ENCODE results near the gene TMEM229B.

TMEM229B gene

DNA sequence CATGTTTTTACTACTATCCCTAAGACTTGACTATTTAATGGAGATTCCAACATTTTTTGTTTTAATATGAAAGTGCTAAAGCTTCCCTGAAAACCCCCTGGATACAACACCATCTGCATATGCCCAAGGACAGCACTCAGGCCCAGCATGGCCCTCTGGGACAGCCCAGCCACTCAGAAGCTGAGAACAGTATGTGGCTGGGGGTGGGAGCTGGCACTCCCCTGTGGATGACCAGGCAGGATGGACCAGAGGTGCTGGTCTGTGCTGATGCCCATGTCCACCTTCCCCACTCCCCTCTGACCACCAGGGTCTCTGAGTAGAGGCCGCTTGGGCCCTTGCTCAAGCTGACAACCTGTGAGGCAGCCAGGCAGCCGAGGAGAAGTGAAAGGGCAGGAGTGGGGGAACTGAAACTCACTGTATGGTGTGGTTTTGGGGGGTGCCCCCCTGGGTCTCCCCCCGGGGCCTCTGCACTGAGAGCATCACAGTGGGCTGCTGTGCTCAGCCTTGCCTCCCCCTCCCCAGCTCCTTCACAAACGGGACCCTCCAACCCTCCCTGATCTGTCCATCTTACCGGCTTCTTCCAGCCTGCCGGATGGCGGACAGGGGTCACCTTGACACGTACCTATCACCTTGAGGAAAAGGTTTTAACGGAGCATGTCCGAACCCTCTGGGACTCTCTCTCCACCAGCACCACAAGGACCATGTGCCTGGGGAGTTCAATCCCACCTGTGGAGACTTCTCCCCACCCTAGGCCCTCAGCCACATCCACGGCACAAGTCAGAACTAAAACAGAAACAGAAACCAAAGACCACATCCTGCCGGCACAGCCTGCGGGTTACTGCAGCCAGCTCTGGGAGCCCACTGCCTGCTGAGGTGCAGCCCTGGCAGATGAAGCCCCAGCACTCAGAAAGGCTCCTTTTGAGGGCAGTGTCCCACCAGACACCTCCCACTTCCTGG lies at the start of gene TMEM229B:
Gene TMEM229B, minus strand, starts transcription at position 785 of the 957 bp plus-strand sequence. CDS start 14,798 bp downstream, outside the sequence.
- no peak for FAIRE-seq

DNA sequence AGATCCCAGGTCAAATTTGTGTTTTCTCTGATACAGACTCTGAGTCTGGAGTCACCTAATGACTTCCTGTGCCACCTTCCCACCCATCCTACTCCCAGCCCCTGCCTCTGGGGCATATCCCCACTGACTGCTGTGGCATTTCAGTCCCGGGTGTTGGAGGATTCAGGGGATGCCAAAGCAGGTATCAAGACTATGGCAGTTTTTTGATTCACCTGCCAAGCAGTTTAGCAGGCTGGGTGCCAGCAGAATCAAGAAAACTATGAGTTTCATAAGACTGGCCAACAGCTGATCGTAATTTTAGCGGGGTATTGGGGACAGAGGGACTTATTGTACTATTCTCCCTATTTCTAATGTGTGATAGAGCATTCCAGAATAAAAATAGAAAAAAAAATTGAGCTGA lies 49.2 kb upstream of the TMEM229B start:
- FAIRE-seq: no peak

DNA sequence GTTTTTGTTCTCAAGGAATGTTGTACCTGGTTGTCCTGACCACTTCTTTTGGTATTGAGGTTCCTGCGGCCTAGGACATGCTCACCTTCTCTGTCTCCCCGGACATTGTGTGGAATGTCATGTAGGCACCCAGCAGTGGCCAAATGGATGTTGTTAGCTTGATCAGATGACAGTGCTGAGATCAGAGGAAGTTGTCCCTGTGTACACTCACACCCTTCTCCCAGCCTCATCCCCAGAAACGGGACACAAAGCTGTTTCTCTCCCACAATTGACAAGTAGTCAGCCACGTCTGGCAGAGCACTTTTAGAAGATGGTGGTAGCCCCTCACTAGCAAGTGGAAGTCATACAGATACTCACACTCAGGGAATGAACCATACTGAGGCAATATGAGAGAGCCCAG lies 47.6 kb upstream of the TMEM229B start:
- no peak for FAIRE-seq

DNA sequence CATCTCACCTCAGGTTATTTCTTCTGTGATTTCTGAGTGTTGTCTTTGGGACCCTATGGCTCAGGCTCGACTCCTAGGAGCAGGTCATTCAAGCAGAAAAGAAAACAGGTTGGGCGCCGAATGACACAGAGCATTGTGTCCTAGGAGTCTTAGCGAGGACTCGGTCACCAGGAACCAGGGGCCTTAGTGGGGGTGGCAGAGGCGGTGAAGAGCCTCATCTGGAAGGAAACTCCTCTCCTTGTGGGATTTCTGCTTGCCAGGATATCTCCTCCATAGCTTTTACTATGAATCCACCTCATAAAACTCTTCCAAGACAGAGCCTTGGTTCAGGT lies 45.2 kb upstream of the TMEM229B start:
- no peak for FAIRE-seq

DNA sequence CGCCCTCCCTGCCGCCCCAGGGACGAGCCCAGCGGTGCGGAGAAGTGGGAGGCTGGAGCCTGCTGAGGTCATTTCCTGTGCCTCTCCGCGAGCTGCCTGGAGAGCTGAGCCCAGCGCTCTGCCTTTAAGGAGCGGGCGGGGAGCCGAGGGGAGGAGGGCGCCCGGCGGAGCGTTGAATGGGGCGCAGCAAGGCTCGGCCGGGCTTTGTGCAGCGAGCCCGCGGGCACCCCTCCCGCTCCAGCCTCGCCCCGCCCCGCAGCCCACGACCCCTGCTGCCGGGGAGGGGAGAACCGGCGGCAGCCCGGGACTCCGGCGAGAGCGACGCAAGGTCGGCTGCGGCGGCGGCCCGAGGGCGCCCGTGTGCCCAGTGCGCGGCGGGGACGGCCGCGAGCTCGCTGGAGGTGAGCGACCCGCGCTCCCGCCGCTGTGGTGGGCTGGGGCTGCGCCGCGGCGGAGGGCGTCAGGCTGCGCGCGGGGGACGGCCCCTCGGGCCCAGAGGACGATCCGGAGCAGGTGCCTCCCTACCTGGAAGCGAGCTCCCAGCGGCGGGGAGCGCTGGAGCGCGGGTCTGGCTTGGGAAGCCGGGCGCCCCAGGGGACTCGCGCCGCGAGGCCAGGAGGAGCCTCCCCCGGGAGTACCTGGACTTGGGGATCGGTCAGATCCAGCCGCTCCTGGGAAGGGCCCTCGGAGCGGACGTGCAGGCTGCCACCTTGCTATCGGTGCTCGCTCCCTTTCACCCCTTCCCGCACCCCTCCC lies 44.7 kb upstream of the TMEM229B start, which contains the start of gene PLEKHH1:
Gene PLEKHH1, plus strand, starts transcription at position 293 of the 756 bp plus-strand sequence. CDS start 8,578 bp downstream, outside the sequence.
- FAIRE-seq: no peak

DNA sequence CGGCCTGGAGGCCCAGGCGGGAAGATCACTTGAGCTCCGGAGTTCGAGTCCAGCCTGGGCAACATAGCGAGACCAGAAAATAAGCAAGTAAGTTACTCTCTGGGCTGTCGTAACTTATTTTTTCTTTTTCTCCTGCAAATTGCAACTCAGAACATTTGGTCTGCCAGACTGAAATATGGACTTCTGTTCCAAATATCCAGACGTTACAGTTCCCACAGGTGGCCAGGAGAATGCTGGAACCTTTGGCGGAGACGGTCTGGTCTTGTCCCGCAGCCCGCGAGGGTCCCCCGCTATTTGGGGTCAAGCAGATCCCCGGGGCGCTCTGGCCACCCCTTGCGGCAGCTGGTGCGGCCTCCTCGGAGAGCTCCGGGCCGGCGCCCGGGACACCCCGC lies 44.1 kb upstream of the TMEM229B start:
- no peak for FAIRE-seq

DNA sequence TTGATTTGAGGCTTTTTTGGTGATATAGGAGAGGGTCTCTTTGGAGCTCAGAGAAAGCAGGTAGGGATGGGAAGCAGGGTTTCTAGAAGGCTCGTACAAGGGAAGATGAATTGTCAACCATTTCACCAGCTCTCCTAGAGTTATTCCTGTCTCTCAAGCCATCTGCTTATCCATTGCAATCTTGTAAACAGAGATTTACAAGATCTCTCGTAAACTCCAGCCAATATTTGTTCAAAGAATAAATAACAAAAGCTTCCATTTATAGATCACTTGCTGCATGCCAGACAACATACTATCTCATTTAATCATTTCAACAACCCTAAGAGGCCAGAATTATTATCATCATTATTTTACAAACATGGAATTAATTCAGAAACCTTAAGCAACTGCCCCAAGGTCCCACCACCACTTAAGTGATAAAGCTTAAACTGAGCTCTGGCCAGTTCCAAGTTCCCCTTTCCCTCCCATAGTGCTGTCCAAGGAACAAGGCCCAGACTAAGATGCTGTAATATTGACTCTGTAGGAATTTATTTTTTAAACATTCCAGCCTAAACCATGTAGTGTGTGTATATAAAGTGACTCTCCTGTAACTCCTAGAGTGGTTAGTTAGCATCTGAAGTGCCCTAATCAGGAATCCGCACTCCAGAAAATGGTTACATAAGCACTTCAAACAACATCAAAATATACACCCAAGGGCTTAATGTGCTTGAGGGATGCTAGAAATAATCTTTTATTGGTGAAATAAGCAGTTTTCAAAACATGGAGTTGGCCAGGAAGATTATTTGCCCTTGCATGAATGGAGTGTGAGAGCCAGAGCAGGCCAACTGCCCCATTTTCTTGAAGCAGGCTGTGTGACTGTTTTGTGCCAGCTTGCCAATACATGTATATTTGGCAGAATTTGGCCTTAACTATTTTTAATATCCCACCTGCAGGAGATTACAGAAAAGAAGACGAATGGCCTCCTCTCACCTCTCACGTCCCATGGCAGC lies 41.7 kb upstream of the TMEM229B start:
- no peak for FAIRE-seq

DNA sequence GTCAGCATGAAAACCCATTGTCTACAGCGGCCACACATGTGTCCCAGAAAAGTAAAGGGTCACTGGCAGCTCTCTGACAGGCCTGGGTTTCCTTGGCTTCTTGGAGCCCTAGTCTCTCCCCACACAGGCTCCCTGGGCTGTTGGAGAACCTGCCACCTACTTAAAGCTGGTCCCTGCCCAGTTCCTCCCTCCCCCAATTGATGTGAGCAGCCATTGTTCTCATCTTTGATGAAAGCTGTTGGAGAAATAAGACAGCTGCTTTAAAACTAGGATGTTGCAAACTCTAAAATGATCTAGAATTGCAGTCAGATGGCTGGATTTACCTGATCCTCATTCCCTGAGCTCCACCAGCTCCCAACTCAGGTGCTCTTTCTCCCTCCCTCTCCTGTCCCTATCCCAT lies 39.8 kb upstream of the TMEM229B start:
- FAIRE-seq: no peak

DNA sequence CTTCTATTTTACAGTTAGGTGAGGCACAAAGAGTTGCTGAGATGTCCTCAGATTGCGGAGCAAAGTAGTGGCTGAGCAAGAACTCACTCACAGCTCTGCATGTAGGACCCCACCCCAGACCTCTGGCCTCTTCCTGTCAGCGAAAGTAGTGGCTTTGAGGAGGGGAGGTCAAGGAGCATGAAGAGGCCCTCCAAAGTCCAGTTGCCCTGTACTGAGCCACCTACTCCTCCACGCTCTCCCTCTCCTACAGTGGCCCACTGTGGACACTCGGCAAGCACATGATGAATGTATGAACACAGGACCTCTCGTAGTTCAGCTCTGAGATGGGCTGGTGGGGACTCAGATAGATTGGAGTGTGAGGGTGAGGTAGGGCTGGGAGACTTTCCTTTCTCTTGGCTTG lies 39.2 kb upstream of the TMEM229B start:
- no peak for FAIRE-seq

DNA sequence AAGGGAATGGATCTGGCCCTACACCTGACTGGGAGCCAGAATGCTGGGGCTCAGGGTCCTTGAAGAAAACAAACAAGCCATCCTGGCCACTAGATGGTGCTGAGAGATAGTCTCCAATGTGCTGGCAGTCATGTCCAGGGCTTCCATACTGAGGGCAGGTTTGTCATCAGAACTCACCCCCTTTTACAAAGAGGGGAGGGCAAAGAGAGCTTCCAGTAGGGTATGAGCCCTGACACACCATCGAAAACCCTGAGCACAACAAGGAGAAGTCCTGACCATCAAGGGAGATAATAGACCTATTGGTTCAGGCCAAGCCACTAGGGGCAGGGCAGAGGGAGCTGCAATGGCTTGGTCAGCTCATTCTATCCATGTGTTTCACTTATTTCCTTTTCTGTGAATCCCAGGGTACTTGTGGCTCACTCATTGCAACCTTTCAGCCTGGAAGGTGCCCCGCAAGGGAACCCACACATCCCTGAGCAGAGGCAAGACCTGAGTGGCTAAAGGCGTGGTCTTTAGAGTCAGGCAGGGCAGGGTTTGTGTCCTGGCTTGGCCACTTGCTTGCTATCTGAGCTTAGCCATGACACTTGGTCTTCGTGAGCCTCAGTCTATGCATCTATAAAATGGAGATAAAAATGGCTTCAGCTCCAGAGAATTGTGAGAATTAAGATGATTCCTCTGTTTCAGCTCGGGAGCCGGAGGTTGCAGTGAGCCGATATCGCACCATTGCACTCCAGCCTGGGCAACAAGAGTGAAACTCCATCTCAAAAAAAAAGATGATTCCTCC lies 38.3 kb upstream of the TMEM229B start:
- FAIRE-seq: peak; percentile 84

DNA sequence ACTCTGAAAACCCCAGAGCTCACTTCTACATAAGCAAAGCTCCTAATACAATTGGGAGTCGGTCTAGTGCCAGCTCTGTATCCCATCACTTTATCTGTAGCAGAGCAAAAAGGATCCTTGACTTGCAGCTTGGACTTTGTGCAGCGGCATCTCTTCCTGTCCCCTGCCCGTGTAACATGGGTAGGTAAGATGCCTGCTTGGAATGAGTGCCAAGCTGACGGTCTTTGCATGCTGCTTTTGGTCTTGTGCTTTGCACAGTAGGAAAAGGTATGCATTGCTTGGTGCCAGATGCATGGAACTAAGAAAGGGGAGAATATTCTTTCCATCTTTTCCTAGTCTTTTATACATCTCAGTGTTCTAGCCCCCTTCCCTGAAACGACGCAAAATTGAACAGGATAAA lies 37.7 kb upstream of the TMEM229B start:
- FAIRE-seq: no peak

DNA sequence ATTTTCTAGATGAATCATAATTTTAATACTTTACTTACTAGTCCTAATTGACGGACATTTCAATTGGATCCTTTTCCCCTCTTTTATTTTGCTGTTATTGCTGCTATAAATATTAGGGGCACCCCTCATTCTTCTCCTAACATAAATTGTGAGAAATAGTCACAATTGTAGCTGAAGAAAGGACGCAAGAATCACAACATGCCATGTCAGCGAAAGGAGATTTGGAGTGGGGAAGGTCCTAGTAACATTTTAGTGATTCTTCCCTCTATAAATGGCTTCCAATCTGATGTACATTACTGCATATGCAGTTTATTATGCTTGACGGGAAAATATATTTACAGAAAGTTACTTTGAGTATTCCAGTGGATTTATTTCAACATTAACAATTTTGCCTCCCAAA lies 36.9 kb upstream of the TMEM229B start:
- FAIRE-seq: no peak

DNA sequence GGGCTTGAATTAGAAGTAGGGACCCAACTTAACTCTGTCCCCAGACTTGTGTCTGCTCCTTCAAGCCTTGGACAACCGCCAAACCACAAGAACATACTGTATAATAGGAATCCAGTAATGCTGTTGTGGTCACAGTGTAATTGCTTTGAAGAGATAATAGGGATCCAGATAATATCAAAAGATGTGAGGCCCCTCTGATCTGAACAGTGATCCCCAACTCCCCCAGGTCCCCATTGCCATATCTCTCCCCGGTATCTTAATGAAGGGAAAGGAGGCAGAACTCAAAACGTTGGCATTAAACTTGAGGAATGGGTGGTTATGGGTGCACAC lies 36.1 kb upstream of the TMEM229B start:
- FAIRE-seq: no peak

DNA sequence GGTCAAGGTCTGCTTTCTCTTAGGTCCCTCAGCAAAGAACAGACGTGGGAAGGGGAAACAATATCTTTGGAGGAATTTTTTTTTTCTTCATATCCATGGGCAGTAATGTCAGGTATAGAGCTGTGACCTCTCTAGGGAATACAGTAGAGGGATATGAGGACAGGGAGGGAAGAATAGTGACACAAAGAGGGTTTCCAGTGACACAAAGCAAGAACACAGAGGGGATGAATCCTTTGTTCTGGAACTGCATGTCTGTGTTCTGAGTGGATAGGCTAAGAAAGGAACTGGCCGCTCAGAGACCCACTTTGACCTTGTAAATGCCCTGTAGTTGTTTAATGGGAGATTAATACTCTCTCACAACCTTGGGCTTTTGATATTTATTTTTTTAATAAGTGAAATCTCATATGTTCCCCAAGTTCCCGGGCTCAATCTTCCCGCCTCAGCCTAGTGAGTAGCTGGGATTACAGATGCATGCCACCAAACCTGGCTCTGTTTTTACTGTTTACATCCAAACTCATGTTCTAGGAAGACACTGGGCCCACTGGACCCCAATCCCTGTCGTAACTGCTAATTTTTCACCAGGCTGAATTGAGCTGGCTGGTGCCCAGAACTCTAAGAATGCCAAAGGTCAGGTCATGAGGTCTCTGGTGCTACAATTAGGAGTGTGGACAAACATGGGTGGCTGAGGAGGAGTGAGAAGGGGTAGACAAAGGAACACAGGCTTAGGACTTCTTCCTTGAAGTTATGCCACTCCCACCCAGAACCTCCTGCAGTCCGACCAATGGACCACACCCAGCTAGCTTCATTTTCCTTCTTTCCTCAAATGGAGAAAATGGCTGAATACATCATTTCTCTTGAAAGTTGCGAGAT lies 35.5 kb upstream of the TMEM229B start:
- no peak for FAIRE-seq

DNA sequence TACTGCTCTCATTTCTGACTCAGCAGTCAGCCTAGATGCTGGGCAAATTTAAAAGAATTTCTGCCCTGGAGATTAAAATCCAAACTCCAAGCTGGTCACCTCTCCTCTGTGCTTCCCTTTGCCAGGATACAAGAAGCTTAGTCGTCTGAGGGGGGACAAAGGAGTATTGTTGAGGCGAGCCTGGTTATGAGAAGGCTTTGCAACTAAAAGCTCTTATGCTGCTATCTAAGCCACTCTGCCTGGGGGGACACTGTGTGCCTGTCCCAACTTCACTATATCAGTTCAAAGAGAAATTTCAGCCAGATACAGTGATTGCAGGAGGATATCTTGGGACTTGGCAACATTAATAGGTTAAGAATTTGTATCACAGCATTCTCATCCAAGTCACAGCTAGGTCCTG lies 33.7 kb upstream of the TMEM229B start:
- FAIRE-seq: no peak

DNA sequence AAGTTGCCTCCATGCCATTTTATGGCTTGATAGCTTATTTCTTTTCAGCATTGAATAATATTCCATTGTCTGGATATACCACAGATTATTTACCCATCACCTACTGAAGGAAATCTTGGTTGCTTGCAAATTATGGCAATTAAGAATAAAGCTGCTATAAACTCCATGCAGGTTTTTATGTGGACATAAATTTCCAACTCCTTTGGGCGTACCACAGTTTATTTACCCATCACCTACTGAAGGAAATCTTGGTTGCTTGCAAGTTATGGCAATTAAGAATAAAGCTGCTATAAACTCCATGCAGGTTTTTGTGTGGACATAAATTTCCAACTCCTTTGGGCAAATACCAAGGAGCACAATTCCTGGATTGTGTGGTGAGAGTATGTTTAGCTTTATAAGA lies 32.0 kb upstream of the TMEM229B start:
- no peak for FAIRE-seq

DNA sequence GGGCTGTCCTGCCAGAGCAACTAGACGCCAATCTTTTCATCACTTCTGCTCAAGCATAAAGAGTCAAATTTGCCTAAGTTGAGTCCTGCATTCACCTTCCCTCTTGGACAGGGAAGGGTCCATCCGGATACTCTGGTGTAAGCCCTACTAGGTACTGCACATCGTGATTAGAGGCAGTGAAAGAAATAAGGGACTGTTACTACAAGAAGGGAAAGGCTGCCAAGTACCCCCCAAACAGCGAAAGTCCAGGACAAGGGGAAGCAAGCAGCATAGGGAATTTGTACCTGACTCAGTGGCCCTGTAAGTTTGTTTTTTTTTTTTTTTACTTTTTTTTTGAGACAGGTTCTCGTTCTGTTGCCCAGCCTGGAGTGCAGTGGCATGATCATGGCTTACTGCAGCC lies 30.9 kb upstream of the TMEM229B start:
- no peak for FAIRE-seq

DNA sequence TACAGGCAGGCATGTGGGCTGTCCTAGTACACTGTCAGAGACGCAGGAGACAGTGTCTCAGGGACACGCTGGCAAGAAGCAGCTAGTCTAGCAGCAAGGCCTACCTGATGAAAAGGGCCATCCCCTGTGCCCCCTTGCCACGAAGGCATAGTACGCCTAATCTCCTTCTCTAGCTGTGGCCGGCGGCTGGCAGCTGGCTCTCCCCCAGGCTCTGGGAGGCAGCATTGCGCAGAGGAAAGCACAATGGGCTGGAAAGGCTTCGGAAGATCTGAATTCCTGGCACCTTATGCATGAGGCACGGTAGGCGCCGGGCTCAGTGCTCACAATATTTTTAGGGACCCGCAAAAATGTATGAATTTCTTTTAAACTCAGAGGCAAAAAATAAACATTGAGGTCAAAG lies 28.6 kb upstream of the TMEM229B start:
- FAIRE-seq: no peak

DNA sequence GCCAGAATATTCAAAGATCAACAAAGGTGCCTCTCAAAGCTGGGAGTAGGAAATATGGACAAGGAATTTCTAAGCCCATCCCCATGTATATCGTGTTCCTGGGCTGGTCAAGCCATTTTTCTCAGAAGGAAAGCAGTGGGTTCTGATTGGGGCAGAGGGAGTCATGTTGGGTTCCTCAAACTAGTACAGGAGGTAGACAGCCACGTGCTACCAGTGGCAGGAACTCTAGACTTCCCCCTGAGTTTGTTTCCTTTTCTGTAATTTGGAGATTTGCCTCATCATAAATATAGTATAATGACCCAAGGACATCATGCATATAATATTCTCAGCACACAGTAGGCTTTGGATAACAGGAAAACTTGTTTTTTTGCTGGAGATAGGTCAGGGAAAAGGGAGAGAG lies 28.2 kb upstream of the TMEM229B start:
- FAIRE-seq: no peak

DNA sequence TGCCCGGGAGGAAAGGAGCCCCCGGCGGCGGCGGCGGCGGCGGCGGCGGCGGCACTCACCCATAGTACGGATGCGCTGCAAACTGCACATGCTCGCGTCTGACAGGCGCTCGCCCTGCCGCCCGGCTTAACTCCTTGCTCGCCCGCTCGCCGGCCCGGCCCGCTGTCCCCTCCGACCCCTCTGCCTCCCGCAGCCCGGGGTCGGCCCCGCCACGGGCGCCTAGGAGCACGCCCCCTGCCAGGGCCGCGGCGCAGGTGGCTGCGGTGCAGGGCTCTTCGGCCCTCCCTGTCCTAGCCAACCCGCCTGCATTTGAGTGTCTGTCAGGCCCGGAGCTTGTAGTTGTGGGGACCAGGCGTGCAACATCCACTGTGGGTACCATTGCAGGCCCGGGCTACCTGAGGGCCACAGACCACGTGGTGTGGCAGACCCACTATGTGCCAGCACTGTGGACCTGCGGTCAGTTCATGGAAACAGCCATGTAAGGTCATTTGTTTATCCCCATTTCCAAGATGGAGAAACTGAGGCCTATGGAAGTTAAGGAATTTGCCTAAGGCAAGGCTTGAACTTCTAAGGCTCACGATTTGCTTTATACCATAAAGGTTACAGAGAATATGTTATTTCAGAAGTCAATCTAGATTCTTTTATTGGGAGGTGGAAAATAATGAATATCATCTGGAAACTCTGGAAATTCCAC lies 27.0 kb upstream of the TMEM229B start:
- FAIRE-seq: no peak
